Smooth muscle cell (in vitro differentiated cells): ENCODE measurements around the gene TMEM131L. TPM values are rescaled to one million over a fixed set of nuclear protein-coding genes. Genes with fewer than 3 reads are reported as not detected.

ENCODE experiments used
- DNase-seq: peaks from one replicate; lab custom pipeline; 2025; ENCODE audit not compliant: unreplicated experiment; lab: John Stamatoyannopoulos, UW
- H2AFZ ChIP-seq: fragments of 200-600 bp; sonication (generic); 2 replicates; pipeline ENCODE4 v1.6.0; 2016; ENCODE audit warnings: antibody characterized with exemption, low read depth, mild to moderate bottlenecking
- H3F3A ChIP-seq: fragments of 200-600 bp; sonication (generic); 2 replicates; pipeline ENCODE4 v1.6.0; 2017; ENCODE audit warnings: antibody characterized with exemption, low read depth
- H3K27ac ChIP-seq: fragments of 200-600 bp; sonication (generic); 2 replicates; pipeline ENCODE4 v1.5.1; 2016; ENCODE audit warnings: low read depth, mild to moderate bottlenecking
- H3K27me3 ChIP-seq: fragments of 200-600 bp; sonication (generic); 2 replicates; pipeline ENCODE4 v1.6.1; 2016; ENCODE audit warnings: low read depth, mild to moderate bottlenecking
- H3K36me3 ChIP-seq: fragments of 200-600 bp; sonication (generic); 2 replicates; pipeline ENCODE4 v1.5.1; 2016; ENCODE audit warnings: low read depth
- H3K4me1 ChIP-seq: fragments of 200-600 bp; sonication (generic); 2 replicates; pipeline ENCODE4 v1.5.1; 2016; ENCODE audit warnings: low read depth
- H3K4me2 ChIP-seq: fragments of 200-600 bp; sonication (generic); 2 replicates; pipeline ENCODE4 v1.6.0; 2016; ENCODE audit warnings: mild to moderate bottlenecking
- H3K4me3 ChIP-seq: fragments of 200-600 bp; sonication (generic); 2 replicates; pipeline ENCODE4 v1.5.1; 2016; ENCODE audit warnings: mild to moderate bottlenecking
- H3K79me2 ChIP-seq: fragments of 200-600 bp; sonication (generic); 2 replicates; pipeline ENCODE4 v1.6.0; 2016; ENCODE audit warnings: low read depth, mild to moderate bottlenecking
- H3K9ac ChIP-seq: fragments of 200-600 bp; sonication (generic); 2 replicates; pipeline ENCODE4 v1.6.0; 2016; ENCODE audit warnings: low read depth
- H3K9me3 ChIP-seq: fragments of 200-600 bp; sonication (generic); replicated peaks from 2 replicates; pipeline ENCODE4 v1.5.1; 2016; ENCODE audit warnings: low read depth
- H4K20me1 ChIP-seq: fragments of 200-600 bp; sonication (generic); 2 replicates; pipeline ENCODE4 v1.6.0; 2016; ENCODE audit warnings: low read depth
- WGBS: methylation state at CpG from one replicate; pipeline ENCODE4 v1.1.7; 2016; ENCODE audit warnings: low lambda C conversion rate; 5-methylcytosine and 5-hydroxymethylcytosine counted together
- polyA plus RNA-seq: library from polyadenylated mRNA; unstranded; fragments of >200 nt; fragmentation: Nextera tagmentation; extraction: Ambion mirVana; gene quantifications from 2 replicates; pipeline ENCODE4 v1.2.1, GENCODE V29; 2016
- total RNA-seq: library from RNA; depleted of rRNA; stranded (reverse); fragments of >200 nt; gene quantifications from 2 replicates; pipeline ENCODE4 v1.2.3, GENCODE V29; 2014
- TF ChIP-seq, protein P1 (sequence below): fragments of 200-600 bp; sonication (generic); IDR thresholded peaks from 2 replicates; pipeline ENCODE4 v1.5.1; 2017; ENCODE audit warnings: borderline replicate concordance, mild to moderate bottlenecking, antibody characterized with exemption; ENCODE audit not compliant: insufficient read depth, poor library complexity, severe bottlenecking

TMEM131L gene
- total and polyA plus RNA-seq, 2 experiments from 2014 or later, result 4.3 to 6.7 TPM

DNA sequence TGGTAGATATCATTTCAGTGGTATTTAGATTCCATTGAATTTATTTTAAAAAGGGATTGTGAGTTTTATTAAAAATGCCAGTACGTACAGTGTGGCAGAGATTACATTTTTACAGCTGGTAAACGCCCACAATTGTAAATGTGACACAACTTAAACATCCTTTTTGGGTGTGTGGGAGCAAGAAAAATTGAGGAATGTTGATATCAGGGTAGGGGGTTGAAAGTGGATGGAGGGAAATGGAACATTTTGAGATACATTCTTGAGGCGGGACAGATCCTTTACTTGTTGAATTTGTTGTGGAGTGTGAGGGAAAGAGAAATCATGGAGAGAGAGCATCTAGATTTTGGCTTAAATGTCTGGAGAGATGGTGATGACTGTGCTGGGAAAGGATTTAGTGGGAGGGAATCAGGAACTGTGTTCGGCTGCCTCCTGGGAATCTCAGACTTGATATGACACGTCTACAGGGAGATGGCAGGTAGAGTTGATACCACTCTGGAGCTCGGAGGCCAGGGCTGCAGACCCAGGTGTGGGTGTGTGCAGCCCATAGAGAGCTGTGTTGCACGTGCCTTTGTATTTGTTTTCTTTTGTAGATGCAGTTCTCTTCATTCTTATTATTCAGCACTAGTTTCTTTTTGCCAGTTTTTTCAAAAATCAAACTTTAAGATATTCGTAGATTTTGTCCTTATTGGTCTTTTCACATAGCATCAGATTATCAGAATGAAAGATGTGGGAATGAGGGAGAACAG, 10.8 kb downstream of the TMEM131L start:
- Histone ChIP-seq H3K27me3 (no peaks in the 10 kb centered on the region), H4K20me1 (peaks cover 7% of the 10 kb centered on the region), H2AFZ (no peak overlapping the region), H3K27ac (no peak overlapping the region), H3K4me1 (no peaks in the 10 kb centered on the region), H3K79me2 (peaks cover 5% of the 10 kb centered on the region), H3K4me2 (no peak overlapping the region), H3F3A (no peaks in the 10 kb centered on the region), H3K9me3 (no peaks in the 10 kb centered on the region), H3K4me3 (no peak overlapping the region), H3K36me3 (no peaks in the 10 kb centered on the region), H3K9ac (no peak overlapping the region)
- 69% methylated on average over 8 of the region's 8 CpGs for WGBS
- TF ChIP-seq, protein P1, sequence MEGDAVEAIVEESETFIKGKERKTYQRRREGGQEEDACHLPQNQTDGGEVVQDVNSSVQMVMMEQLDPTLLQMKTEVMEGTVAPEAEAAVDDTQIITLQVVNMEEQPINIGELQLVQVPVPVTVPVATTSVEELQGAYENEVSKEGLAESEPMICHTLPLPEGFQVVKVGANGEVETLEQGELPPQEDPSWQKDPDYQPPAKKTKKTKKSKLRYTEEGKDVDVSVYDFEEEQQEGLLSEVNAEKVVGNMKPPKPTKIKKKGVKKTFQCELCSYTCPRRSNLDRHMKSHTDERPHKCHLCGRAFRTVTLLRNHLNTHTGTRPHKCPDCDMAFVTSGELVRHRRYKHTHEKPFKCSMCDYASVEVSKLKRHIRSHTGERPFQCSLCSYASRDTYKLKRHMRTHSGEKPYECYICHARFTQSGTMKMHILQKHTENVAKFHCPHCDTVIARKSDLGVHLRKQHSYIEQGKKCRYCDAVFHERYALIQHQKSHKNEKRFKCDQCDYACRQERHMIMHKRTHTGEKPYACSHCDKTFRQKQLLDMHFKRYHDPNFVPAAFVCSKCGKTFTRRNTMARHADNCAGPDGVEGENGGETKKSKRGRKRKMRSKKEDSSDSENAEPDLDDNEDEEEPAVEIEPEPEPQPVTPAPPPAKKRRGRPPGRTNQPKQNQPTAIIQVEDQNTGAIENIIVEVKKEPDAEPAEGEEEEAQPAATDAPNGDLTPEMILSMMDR, result no peak
- DNase-seq, result no peak

DNA sequence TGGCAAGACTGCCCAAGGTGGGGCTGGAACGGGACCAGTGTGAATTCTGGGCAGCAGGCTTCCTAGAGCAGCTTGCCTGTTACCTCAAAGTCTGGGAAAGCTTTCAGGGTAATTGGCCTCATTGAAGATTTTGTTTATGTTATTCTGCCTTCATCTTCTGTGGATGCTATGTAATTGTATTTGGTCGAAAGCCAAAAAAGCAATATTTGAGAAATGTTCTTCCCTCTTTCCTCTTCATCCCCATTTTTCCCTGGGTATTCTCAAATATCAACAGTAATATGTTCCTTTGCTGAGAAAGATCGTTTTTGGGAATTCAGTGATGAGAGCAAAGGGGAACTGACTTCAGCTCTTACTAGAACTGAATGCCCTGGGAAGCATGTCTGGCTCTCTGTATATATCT, 12.9 kb downstream of the TMEM131L start:
- Histone ChIP-seq H3K9me3 (no peaks in the 10 kb centered on the region), H3F3A (no peaks in the 10 kb centered on the region), H3K27me3 (no peaks in the 10 kb centered on the region), H3K4me3 (no peak overlapping the region), H3K79me2 (no peaks in the 10 kb centered on the region), H3K27ac (no peak overlapping the region), H3K9ac (no peak overlapping the region), H3K4me2 (no peak overlapping the region), H4K20me1 (no peaks in the 10 kb centered on the region), H3K36me3 (no peaks in the 10 kb centered on the region), H3K4me1 (no peaks in the 10 kb centered on the region), H2AFZ (no peak overlapping the region)
- TF ChIP-seq, protein P1, result no peak
- no peak for DNase-seq
- 84% methylated on average over 3 of the region's 3 CpGs for WGBS

- Histone ChIP-seq H3K9me3 (no peaks in the 10 kb centered on the region), H3F3A (peaks cover under 1% of the 10 kb centered on the region), H3K4me3 (no peak overlapping the region), H3K4me2 (no peak overlapping the region), H3K27me3 (no peaks in the 10 kb centered on the region), H3K79me2 (no peaks in the 10 kb centered on the region), H3K4me1 (peaks cover 1% of the 10 kb centered on the region), H3K27ac (no peak overlapping the region), H3K36me3 (no peaks in the 10 kb centered on the region), H3K9ac (no peak overlapping the region), H4K20me1 (no peaks in the 10 kb centered on the region), H2AFZ (no peak overlapping the region)
- DNase-seq, result no peak
- TF ChIP-seq, protein P1, result no peak
- WGBS, result 95% methylated on average over 5 of the region's 5 CpGs
These were observed 14.5 kb downstream of the TMEM131L start for GRCh38 chr4:153480704-153481103.

DNA sequence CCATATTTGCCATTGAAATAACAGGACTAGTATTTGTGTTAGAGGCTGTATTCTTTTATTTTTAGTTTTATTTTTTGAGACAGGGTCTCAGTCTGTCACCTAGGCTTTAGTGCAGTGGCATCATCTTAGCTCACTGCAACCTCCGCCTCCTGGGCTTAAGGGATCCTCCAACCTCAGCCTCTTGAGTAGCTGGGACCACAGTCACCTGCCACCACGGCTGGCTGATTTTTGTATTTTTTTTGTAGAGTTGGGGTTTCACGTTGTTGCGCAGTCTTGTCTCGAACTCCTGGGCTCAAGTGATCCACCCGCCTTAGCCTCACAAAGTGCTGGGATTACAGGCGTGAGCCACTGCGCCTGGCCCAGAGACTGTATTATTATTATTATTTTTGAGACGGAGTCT, 15.3 kb downstream of the TMEM131L start:
- no peak overlapping the region for H3K27ac ChIP-seq
- no peaks in the 10 kb centered on the region for H4K20me1 ChIP-seq
- peaks cover 6% of the 10 kb centered on the region for H3K4me1 ChIP-seq
- peaks cover 5% of the 10 kb centered on the region for H3F3A ChIP-seq
- no peak for DNase-seq
- H3K36me3 ChIP-seq, result no peaks in the 10 kb centered on the region
- TF ChIP-seq, protein P1, result no peak
- 95% methylated on average over 9 of the region's 9 CpGs for WGBS
- H3K4me2 ChIP-seq, result no peak overlapping the region
- no peaks in the 10 kb centered on the region for H3K27me3 ChIP-seq
- no peak overlapping the region for H2AFZ ChIP-seq
- H3K9me3 ChIP-seq, result no peaks in the 10 kb centered on the region
- no peak overlapping the region for H3K4me3 ChIP-seq
- H3K9ac ChIP-seq, result no peak overlapping the region
- no peaks in the 10 kb centered on the region for H3K79me2 ChIP-seq
